Keratinocyte (primary cell): ENCODE data around the gene RTN4R. TPM values are rescaled to one million over a fixed set of nuclear protein-coding genes. Genes with fewer than 3 reads are reported as not detected.
"Not testable (repeated sequence)": the region's sequence is repeated elsewhere in the genome, so short reads cannot be mapped to it uniquely, and the experiment has no call there.

Source experiments
- DNase-seq: peaks from one replicate; pipeline ENCODE4 v3.0.0-alpha.2; 2011; ENCODE audit warnings: low read depth, missing footprints, low spot score
- FAIRE-seq: peaks from 2 replicates; lab custom pipeline; 2011; peaks lifted over from hg19 to GRCh38; lab: Jason Lieb, UNC
- H2AFZ ChIP-seq: 2 replicates; pipeline ENCODE4 v1.6.0; 2012; ENCODE audit warnings: low read length, control low read depth, inconsistent platforms; ENCODE audit not compliant: control insufficient read depth
- H3K27ac ChIP-seq: 2 replicates; pipeline ENCODE4 v1.5.1; 2011; ENCODE audit warnings: low read length; ENCODE audit not compliant: control insufficient read depth, insufficient read depth
- H3K27me3 ChIP-seq: 3 replicates; pipeline ENCODE4 v1.6.0; 2011; ENCODE audit warnings: low read length; ENCODE audit not compliant: control insufficient read depth, insufficient read depth; ENCODE audit errors: extremely low read depth
- H3K36me3 ChIP-seq, 2 experiments: 2 replicates in 1 of 2; 3 replicates in 1 of 2; pipeline ENCODE4 v1.5.1; 2011; ENCODE audit warnings: low read length in 2 of 2, mild to moderate bottlenecking in 1 of 2; ENCODE audit not compliant: control insufficient read depth in 2 of 2, insufficient read depth in 2 of 2; ENCODE audit errors: extremely low read depth in 1 of 2
- H3K4me1 ChIP-seq: 3 replicates; pipeline ENCODE4 v1.5.1; 2011; ENCODE audit warnings: low read length; ENCODE audit not compliant: control insufficient read depth, insufficient read depth; ENCODE audit errors: extremely low read depth
- H3K4me2 ChIP-seq: 3 replicates; pipeline ENCODE4 v1.6.0; 2011; ENCODE audit warnings: low read depth, low read length; ENCODE audit not compliant: control insufficient read depth, insufficient read depth; ENCODE audit errors: extremely low read depth
- H3K4me3 ChIP-seq, 3 experiments: fragments of 200-600 bp in 1 of 3; sonication (generic) in 1 of 3; 2 replicates in 2 of 3; 3 replicates in 1 of 3; pipeline ENCODE4 v1.5.1; 2011 to 2016; ENCODE audit warnings: low read length in 3 of 3, mild to moderate bottlenecking in 3 of 3, control low read depth in 2 of 3, inconsistent platforms in 1 of 3, low read depth in 1 of 3, mixed read lengths in 1 of 3, mixed run types in 1 of 3, moderate library complexity in 1 of 3; ENCODE audit not compliant: control insufficient read depth in 2 of 3, insufficient read depth in 2 of 3; ENCODE audit errors: extremely low read depth in 1 of 3
- H3K79me2 ChIP-seq: 2 replicates; pipeline ENCODE4 v1.6.0; 2012; ENCODE audit warnings: low read length; ENCODE audit not compliant: control insufficient read depth, insufficient read depth
- H3K9ac ChIP-seq: 3 replicates; pipeline ENCODE4 v1.6.0; 2011; ENCODE audit warnings: low read length; ENCODE audit not compliant: control insufficient read depth, insufficient read depth; ENCODE audit errors: extremely low read depth
- H3K9me1 ChIP-seq: 3 replicates; pipeline ENCODE4 v1.6.0; 2011; ENCODE audit warnings: low read length; ENCODE audit not compliant: control insufficient read depth, insufficient read depth; ENCODE audit errors: extremely low read depth
- H3K9me3 ChIP-seq: 2 replicates; pipeline ENCODE4 v1.5.1; 2012; ENCODE audit warnings: low read depth, low read length; ENCODE audit not compliant: control insufficient read depth
- H4K20me1 ChIP-seq: 3 replicates; pipeline ENCODE4 v1.6.0; 2011; ENCODE audit warnings: low read length; ENCODE audit not compliant: control insufficient read depth, insufficient read depth; ENCODE audit errors: extremely low read depth
- EZH2 ChIP-seq: IDR thresholded peaks from one replicate; pipeline ENCODE4 v1.6.1; 2012; ENCODE audit warnings: inconsistent platforms, mild to moderate bottlenecking, low read length, moderate library complexity
- dilution Hi-C: fragments of 300-500 bp; cut with MboI; formaldehyde crosslinking; loops from one replicate; pipeline ENCODE4 v1.7.0; 2020; ENCODE audit warnings: low sequenced_read_pairs; ENCODE audit not compliant: extremely low pct_ligation_motif_present
- polyA plus RNA-seq, 5 experiments: library from polyadenylated mRNA; depleted of rRNA in 3 of 5; stranded (reverse) in 3 of 5; stranded (forward) in 1 of 5; unstranded in 1 of 5; fragments of >200 nt; gene quantifications; 1 replicate in 1 of 5; 2 replicates in 3 of 5; 3 replicates in 1 of 5; pipeline versions ENCODE4 v1.2.1 to v1.2.3, GENCODE V29; 2011 to 2012; ENCODE audit warnings: missing spikeins in 2 of 5, low read depth in 1 of 5, low replicate concordance in 1 of 5
- TF ChIP-seq, protein P1 (sequence below), 3 experiments: IDR thresholded peaks in 1 of 3; conservative IDR thresholded peaks in 1 of 3; optimal IDR thresholded peaks in 1 of 3; 2 replicates in 2 of 3; 3 replicates in 1 of 3; pipeline versions ENCODE3 to v1.5.1; 2011; ENCODE audit warnings: low read length in 3 of 3, mild to moderate bottlenecking in 3 of 3, moderate library complexity in 2 of 3, control low read depth in 1 of 3, inconsistent platforms in 1 of 3; ENCODE audit not compliant: insufficient read depth in 2 of 3; ENCODE audit errors: extremely low read depth in 1 of 3

Gene RTN4R
- polyA plus RNA-seq, 1 donor (not counting 4 experiments of a cell fraction or from before 2014, with no cell fraction given) = 2.5 TPM

GRCh38 chr22:20277936-20278635, 10.0 kb upstream of the RTN4R start:
- H3K4me3 ChIP-seq, H4K20me1 ChIP-seq, dilution Hi-C loops, H2AFZ ChIP-seq, H3K9ac ChIP-seq, H3K4me1 ChIP-seq, H3K79me2 ChIP-seq, H3K9me1 ChIP-seq, H3K9me3 ChIP-seq, FAIRE-seq, H3K27ac ChIP-seq, H3K27me3 ChIP-seq, H3K36me3 ChIP-seq, DNase-seq, H3K4me2 ChIP-seq: not testable (repeated sequence)

GRCh38 chr22:20276468-20276867, 8.3 kb upstream of the RTN4R start:
- Histone ChIP-seq H3K27ac (no peak overlapping the region), H3K4me2 (no peak overlapping the region), H3K9ac (no peak overlapping the region), H3K4me3 (no peak overlapping the region), H3K4me1 (no peaks in the 10 kb centered on the region), H2AFZ (no peak overlapping the region), H3K79me2 (no peaks in the 10 kb centered on the region), H3K9me1 (no peaks in the 10 kb centered on the region), H3K9me3 (no peaks in the 10 kb centered on the region), H3K27me3 (no peaks in the 10 kb centered on the region), H3K36me3 (no peaks in the 10 kb centered on the region), H4K20me1 (no peaks in the 10 kb centered on the region)
- TF ChIP-seq EZH2 = no peak
- FAIRE-seq (no peak), DNase-seq (no peak)
- dilution Hi-C loops = no loop called here

GRCh38 chr22:20275836-20276235, 7.7 kb upstream of the RTN4R start:
- H3K4me3 ChIP-seq = no peak overlapping the region
- no peaks in the 10 kb centered on the region for H3K27me3 ChIP-seq
- no peak overlapping the region for H3K9ac ChIP-seq
- H3K9me1 ChIP-seq = no peaks in the 10 kb centered on the region
- no peaks in the 10 kb centered on the region for H3K9me3 ChIP-seq
- H2AFZ ChIP-seq = no peak overlapping the region
- TF ChIP-seq, protein P1, sequence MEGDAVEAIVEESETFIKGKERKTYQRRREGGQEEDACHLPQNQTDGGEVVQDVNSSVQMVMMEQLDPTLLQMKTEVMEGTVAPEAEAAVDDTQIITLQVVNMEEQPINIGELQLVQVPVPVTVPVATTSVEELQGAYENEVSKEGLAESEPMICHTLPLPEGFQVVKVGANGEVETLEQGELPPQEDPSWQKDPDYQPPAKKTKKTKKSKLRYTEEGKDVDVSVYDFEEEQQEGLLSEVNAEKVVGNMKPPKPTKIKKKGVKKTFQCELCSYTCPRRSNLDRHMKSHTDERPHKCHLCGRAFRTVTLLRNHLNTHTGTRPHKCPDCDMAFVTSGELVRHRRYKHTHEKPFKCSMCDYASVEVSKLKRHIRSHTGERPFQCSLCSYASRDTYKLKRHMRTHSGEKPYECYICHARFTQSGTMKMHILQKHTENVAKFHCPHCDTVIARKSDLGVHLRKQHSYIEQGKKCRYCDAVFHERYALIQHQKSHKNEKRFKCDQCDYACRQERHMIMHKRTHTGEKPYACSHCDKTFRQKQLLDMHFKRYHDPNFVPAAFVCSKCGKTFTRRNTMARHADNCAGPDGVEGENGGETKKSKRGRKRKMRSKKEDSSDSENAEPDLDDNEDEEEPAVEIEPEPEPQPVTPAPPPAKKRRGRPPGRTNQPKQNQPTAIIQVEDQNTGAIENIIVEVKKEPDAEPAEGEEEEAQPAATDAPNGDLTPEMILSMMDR (optimal IDR thresholded peaks at IDR 0.05 in 1 of 3, IDR thresholded peaks at IDR 0.05 in 1 of 3, conservative IDR thresholded peaks at IDR 0.05 in 1 of 3; ENCODE audit: extremely low read depth in 1 of 3, insufficient read depth in 2 of 3, low read length in 3 of 3) = no peak
- no peak for TF ChIP-seq EZH2
- FAIRE-seq (no peak), DNase-seq (no peak)
- no peaks in the 10 kb centered on the region for H4K20me1 ChIP-seq
- no peak overlapping the region for H3K27ac ChIP-seq
- no peak overlapping the region for H3K4me2 ChIP-seq
- H3K79me2 ChIP-seq = no peaks in the 10 kb centered on the region
- no peaks in the 10 kb centered on the region for H3K4me1 ChIP-seq
- dilution Hi-C loops = no loop called here
- no peaks in the 10 kb centered on the region for H3K36me3 ChIP-seq

DNA sequence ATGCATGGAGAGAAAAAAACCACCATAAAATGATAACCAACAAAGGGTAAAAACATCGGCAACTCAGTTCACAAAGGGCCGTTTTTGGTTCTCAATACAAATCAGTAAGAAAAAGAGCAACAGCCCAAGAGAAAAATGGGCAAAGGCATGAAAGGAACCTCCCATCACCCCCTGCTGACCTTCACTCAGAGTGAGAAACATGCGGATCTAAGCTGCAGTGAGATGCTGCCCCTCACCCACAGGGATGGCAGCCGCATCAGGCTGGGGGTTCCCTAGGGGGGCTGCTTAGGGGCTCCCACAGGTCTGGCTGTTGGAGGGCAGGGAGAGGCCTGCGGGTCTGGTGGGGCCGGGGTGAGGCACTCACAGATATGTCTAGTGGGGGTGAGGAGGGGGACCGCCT, 7.2 kb upstream of the RTN4R start:
- H3K9me1 ChIP-seq, H3K36me3 ChIP-seq, H3K4me3 ChIP-seq, H4K20me1 ChIP-seq, H3K9ac ChIP-seq, H2AFZ ChIP-seq, H3K27ac ChIP-seq, FAIRE-seq, H3K27me3 ChIP-seq, DNase-seq, H3K4me2 ChIP-seq, H3K79me2 ChIP-seq, dilution Hi-C loops, H3K9me3 ChIP-seq, H3K4me1 ChIP-seq: not testable (repeated sequence)
